HTR-8/SVneo (cell line): ENCODE data around the gene PSG6.
"Not testable (repeated sequence)": the region's sequence is repeated elsewhere in the genome, so short reads cannot be mapped to it uniquely, and the experiment has no call there.

Experiments
- DNase-seq: peaks from one replicate; pipeline ENCODE4 v3.0.0; 2011; ENCODE audit warnings: low spot score, mixed read lengths; ENCODE audit not compliant: insufficient read length
- FAIRE-seq: peaks from 2 replicates; lab custom pipeline; 2011; peaks lifted over from hg19 to GRCh38; lab: Jason Lieb, UNC

PSG6 gene

GRCh38 chr19:42857544-42857867 lies 60.2 kb downstream of the PSG6 start:
- no peak for DNase-seq
- peak; percentile 76 for FAIRE-seq

- not testable (repeated sequence) for DNase-seq, FAIRE-seq
Measured at GRCh38 chr19:42856866-42857543, 60.7 kb downstream of the PSG6 start.

GRCh38 chr19:42854745-42855144 lies 62.9 kb downstream of the PSG6 start:
- FAIRE-seq, DNase-seq: not testable (repeated sequence)

GRCh38 chr19:42853231-42853630 lies 64.5 kb downstream of the PSG6 start:
- not testable (repeated sequence) for DNase-seq, FAIRE-seq

- DNase-seq, FAIRE-seq: not testable (repeated sequence)
Measured at GRCh38 chr19:42852821-42853220, 64.9 kb downstream of the PSG6 start.
